H4 (cell line): ENCODE results near the gene CLDN9. TPM values are rescaled to one million over a fixed set of nuclear protein-coding genes. Genes with fewer than 3 reads are reported as not detected.

Source experiments
- DNase-seq: peaks from one replicate; pipeline ENCODE4 v3.0.0-alpha.2; 2015; ENCODE audit warnings: low spot score
- total RNA-seq: library from RNA; depleted of rRNA; stranded (reverse); fragments of >200 nt; shearing (Covaris generic); gene quantifications from 2 replicates; pipeline ENCODE4 v1.2.3, GENCODE V29; 2014

Gene CLDN9
- total RNA-seq, 1 experiment from 2014 or later: not detected

DNA sequence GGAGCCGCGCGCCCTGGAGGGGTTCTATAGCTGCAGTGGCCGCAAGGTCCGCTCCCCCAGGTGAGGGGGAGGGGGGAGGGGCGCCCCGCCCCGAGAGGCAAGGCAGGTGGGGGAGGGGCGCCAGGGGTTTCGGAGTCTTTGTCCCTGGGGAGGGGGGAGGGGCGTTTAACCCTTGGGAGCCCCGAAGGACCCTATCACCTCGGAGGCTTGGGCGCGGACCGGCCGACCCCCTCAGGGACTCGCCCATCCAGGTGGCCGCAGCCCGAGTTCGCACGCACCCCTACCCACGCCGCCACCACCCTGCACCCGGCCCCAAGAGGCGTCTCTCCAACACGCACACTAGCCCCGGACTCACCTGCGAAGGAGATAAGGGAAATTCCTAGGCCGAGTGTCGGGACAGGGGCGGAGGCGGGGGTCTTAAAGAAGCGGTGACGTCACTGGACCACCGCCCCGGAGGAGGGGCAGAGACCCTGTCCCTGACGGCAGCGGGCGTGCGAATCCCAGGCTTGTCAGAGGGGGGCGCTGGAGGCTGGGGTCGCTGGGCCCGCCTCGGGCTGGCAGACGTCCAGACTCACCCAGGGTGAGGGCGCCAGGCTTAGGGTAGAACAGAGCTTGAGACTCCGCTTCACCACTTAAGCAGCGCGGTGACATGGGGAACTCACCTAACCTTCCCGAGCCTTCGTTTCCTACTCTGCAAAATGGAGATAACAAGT, 5.2 kb downstream of the CLDN9 start, which contains the start of gene CLDN6:
Gene CLDN6, minus strand, starts transcription at position 390 of the 713 bp plus-strand sequence. CDS start 2,162 bp downstream, outside the sequence.
- no peak for DNase-seq

DNA sequence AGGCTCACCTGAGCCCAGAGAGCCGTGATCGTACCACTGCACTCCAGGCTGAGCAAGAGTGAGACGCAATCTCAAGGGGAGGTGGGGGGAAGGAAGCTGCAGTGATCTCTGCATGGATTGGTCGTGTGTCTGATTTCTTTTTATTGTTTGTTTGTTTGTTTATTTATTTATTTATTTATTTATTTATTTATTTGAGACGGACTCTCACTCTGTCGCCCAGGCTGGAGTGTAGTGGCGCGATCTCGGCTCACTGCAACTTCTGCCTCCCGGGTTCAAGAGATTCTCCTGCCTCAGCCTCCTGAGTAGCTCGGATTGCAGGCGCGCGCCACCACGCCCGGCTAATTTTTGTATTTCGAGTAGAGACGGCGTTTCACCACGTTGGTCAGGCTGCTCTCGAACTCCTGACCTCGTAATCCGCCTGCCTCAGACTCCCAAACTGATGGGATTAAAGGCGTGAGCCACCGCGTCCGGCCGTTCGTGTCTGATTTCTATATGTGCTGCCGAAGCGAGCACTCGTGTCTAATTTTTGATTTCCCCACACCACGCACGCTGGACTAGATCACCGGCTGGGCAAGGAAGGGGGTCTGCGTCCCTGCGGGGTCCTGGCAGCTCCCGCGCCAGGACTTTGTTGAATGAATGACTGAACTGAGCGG, 7.0 kb downstream of the CLDN9 start:
- DNase-seq: no peak

DNA sequence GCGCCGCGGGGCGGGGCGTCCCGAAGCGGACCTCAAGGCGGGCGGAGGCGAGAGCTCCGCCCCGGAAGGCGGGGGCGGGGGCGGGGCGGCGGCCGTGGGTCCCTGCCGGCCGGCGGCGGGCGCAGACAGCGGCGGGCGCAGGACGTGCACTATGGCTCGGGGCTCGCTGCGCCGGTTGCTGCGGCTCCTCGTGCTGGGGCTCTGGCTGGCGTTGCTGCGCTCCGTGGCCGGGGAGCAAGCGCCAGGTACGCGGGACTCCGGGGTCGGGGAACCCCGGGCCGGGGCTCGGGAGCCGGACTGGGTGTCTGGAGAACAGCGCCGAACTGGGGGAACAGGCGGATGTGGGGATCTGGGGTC, 7.5 kb downstream of the CLDN9 start, which contains the start of gene TNFRSF12A:
Gene TNFRSF12A, plus strand, starts transcription at position 122 of the 357 bp plus-strand sequence. Its CDS starts 30 bp downstream, at position 152.
- peak; percentile 63 for DNase-seq

DNA sequence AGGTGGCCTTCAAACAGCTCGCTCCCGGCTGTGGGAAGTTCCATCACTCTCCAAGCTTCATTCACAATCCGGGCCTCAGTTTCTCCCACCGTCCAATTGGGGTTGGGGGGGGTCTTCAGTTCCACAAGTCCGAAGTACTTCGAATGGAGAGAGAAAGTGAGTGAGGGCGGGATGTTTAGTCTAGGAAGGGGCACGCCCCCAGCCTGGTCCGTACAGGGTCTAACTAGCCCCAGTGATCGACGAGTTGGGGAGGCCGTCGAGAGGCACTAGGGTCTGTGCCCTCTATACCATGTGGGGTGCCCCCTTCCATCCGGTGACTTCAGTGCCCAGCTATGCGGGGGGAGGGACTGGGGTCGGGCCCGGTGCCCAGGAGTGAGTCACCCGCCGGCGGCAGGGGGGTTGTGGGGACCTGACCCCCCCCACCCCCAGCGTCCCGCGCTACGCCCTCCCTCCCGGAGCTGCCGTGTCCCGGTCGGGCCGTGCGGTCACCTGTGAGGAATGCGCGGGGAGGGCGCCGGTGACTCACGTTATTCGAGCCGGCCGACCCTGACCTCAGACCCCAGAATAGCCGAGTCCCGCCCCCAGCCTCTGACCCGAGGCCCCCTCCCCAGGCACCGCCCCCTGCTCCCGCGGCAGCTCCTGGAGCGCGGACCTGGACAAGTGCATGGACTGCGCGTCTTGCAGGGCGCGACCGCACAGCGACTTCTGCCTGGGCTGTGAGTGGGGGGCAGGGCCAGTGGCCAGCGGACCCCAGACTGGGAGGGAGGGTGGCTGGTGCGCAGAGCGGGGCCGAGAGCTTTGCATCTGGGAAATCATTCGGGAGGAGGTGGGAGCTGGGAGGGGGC, 8.1 kb downstream of the CLDN9 start:
- peak; percentile 89 for DNase-seq

DNA sequence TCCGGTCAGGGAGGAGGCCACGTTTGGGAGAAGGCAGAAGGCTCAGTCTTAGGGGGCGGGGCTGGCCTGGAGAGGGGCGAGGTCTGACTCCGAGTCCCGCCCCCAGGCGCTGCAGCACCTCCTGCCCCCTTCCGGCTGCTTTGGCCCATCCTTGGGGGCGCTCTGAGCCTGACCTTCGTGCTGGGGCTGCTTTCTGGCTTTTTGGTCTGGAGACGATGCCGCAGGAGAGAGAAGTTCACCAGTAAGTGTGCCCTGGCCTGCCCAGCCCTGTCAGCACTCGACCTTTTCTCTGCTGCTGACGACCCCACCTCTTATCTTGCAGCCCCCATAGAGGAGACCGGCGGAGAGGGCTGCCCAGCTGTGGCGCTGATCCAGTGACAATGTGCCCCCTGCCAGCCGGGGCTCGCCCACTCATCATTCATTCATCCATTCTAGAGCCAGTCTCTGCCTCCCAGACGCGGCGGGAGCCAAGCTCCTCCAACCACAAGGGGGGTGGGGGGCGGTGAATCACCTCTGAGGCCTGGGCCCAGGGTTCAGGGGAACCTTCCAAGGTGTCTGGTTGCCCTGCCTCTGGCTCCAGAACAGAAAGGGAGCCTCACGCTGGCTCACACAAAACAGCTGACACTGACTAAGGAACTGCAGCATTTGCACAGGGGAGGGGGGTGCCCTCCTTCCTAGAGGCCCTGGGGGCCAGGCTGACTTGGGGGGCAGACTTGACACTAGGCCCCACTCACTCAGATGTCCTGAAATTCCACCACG, 8.9 kb downstream of the CLDN9 start:
- peak; percentile 85 for DNase-seq

DNA sequence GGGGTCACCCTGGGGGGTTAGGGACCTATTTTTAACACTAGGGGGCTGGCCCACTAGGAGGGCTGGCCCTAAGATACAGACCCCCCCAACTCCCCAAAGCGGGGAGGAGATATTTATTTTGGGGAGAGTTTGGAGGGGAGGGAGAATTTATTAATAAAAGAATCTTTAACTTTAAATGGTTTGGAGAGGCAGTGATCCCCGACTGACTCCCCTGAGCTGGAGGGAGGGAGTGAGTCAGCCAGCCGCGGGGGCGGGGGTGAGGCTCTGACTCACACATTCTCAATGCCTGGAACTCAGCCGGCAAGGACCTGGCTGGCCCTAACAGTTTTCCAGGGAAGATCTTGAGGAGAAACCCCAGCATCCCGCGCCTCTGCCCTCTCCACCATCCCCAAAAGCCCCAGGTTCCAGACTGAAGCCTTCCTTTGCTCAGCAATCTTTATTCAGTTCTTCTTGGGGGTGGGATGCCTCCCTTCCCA, 9.5 kb downstream of the CLDN9 start:
- peak; percentile 92 for DNase-seq

DNA sequence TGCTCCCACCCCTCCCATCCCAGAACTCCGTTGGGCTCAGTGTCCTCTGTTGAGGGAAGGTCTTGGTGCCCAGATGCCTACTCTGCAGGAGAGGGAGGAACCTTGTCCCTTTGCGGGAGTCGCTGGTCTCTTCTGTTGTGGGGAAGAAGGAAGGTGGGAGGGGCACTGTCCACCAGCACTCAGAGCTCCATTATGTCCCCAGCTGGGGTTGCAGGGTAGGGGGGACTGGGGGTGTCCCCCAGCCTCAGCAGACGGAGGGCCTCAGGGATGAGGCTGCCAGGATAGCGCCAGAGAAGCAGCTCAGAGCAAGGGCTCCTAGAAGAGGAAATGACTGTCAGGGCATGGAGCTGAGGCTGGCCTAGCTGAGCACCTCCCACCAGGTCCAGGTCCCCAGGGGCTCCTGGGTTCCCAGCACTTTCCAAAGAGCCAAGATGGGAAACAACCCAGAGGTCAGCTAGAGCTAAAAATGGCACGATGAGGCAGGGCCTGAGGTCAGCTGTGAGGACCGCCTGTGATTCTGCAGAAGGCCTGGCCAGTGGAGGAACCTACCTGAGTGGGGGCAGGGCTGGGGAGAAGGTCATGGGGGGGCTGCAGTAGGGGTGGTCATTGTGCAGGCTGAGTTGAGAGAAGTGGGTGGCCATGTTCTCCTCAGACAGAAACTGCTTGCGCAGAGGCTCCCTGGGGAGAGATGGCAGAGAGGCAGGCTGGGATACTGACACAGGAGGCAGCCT, 10.1 kb downstream of the CLDN9 start:
- DNase-seq: peak; percentile 39

DNA sequence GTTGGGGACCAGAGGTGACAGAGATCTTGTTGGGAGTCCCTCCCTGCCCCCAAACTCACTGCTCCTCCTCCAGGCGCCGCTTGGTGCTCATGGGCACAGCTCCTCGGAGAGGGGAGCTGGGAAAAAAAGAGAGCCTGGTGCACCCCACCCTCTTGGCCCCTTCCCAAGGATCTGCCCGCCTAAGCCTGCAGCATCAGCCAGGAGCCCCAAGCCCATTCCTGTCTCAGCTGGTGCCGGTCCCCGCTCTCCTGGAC, 10.6 kb downstream of the CLDN9 start:
- DNase-seq: peak; percentile 89

DNA sequence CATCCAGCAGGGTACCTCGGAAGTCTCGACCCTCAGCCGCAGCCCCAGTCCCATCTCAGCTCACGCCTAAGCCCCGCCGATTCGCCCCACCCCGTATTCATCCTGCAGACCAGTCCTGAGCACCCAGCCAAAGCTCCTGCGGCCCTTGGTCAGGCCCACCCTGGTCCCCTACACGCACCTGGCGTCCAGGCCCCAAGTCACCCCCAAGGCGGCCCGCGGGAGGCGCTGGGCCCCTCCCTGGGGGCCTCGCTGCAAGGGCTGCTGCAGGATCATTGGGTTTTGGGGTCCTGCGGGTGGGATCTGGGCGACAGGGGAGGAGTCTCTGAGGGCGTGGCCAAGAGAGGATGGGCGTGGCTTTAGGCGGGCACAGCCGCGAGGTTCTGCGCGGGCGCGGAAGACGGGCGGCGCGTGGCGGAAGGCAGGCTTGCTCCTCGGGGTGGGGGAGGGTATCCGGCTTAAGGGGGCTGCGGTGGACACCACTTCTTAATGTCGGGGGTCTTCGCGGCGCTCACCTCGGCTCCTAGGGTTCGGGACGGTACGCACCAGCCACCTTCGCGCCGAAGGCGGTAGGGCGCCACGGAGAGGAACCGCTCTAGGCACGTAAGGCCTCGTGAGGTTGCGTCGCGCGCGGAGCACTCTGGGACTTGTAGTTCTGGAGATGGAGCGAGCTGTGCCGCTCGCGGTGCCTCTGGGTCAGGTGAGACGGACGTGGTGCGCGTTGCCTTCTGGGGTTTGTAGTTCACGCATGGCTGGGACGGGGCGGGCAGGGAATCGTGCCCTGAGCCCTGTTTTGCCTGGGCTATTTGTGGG, 11.2 kb downstream of the CLDN9 start, which contains the start of the genes HCFC1R1 and THOC6:
Gene HCFC1R1, minus strand, starts transcription at position 274 of the 810 bp plus-strand sequence. Its CDS starts 1 bp downstream, at position 273.
Gene THOC6, plus strand, starts transcription at position 367 of the 810 bp plus-strand sequence. Its CDS starts 292 bp downstream, at position 659.
- peak; percentile 99 for DNase-seq

DNA sequence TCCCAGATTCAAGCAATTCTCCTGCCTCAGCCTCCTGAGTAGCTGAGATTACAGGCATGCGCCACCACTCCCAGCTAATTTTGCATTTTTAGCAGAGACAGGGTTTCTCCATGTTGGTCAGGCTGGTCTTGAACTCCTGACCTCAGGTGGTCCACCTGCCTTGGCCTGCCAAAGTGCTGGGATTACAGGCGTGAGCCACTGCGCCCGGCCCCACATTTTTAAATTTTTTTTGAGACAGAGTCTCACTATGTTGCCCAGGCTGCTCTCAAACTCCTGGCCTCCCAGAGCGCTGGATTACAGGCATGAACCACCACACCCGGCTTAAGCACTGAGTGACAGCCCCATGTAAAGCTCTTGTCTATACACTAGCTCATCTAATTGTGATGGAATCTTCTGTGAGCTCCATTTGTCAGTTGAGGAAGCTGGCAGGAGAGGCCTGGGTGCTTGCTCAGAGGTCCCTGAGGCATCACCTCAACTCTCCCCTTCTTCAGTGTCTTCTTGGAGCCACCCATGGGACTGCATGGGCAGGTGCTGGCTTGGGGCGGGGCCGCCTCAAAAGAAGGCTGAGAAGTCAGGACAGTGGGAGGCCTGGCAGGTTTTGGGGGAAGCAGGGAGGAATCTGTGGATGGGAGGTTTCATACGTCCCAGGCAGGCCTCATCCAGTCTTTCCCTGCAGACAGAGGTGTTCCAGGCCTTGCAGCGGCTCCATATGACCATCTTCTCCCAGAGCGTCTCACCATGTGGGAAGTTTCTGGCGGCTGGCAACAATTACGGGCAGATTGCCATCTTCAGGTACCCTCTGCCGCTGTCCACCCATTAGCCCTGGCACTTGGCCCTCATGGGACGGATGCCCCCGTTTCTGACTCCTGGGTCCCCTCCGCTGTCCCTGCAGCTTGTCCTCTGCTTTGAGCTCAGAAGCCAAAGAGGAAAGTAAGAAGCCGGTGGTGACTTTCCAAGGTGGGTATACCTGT, 12.6 kb downstream of the CLDN9 start:
- DNase-seq: no peak

DNA sequence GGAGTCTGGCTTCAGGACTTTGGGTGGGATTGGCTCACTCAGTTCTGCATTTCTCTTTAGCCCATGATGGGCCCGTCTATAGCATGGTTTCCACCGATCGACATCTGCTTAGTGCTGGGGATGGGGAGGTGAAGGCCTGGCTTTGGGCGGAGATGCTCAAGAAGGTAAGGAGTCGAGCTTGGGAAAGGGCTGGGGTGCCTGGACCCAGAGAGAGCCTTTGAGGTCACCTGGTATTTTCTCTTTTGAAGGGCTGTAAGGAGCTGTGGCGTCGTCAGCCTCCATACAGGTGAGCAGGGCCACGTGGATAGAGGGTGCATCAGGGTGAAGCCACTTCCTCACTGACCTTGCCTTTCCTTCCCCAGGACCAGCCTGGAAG, 13.3 kb downstream of the CLDN9 start:
- DNase-seq: no peak

DNA sequence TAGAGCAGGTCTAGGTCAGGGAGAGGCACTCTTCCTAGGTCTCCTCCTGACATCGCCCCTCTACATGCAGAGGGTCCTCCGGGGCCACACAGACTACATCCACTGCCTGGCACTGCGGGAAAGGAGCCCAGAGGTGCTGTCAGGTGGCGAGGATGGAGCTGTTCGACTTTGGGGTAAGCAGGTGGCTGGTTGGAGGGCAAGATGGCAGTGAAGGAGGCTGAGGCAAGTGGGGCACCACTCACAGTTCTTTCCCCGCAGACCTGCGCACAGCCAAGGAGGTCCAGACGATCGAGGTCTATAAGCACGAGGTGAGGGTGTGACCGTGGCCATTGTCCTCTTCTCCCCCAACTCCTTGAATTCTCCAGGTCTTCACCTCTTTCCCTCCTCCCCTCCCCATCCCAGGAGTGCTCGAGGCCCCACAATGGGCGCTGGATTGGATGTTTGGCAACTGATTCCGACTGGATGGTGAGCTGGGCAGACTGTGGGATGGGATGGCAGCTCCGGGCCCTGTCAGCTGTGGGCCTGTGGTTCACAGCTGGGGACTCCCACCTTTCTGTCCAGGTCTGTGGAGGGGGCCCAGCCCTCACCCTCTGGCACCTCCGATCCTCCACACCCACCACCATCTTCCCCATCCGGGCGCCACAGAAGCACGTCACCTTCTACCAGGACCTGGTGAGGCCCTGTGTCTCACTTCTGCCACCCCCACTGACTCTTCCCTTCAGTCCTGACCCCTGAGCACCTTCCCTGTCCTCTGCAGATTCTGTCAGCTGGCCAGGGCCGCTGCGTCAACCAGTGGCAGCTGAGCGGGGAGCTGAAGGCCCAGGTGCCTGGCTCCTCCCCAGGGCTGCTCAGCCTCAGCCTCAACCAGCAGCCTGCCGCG, 14.1 kb downstream of the CLDN9 start:
- DNase-seq: no peak

DNA sequence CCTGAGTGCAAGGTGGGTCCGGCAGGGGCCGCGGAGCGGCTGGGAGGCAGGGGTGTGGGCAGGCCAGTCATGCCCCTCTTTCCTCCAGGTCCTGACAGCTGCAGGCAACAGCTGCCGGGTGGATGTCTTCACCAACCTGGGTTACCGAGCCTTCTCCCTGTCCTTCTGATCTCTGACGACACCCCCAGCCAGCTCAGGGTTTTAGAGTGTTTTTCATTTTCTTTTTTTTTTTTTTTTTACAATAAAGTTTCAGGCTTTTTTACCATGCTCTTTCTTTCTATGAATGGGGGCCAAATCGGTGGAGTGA, 14.7 kb downstream of the CLDN9 start:
- no peak for DNase-seq

DNA sequence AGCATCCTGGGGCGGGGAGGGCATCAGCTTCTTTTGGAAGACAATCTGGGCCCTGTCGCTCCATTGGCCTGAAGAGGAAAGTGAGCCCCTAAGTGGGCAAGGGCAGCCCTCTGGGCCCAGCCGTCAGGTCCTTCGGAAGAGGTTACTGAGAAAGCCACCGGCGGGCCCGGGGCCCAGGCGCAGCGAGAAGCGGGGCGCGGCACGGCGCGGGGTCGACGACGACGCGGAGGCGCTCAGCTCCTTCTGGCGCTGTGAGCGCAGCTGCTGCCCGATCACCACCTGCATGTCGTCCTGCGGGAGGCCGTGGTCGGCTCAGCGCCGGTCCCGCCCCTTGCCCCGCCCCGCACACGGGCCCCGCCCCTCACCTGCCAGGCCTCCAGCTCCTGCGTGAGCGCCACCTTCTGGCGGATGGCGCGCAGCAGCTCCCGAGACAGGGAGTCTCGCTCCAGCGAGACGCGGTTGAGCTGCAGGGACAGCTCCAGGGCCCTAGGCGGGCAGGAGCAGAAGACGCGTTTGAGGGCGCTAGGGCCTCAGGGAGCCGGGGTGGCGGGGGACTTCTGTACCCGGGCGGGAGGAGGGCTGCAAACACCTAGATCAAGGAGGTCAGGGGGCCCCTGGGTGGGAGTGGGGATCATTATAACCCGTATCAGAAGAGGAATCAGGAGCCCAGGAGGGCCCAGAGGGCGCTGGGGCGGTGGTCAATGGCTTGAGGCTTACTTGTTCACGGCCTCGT, 15.4 kb downstream of the CLDN9 start:
- DNase-seq: no peak

DNA sequence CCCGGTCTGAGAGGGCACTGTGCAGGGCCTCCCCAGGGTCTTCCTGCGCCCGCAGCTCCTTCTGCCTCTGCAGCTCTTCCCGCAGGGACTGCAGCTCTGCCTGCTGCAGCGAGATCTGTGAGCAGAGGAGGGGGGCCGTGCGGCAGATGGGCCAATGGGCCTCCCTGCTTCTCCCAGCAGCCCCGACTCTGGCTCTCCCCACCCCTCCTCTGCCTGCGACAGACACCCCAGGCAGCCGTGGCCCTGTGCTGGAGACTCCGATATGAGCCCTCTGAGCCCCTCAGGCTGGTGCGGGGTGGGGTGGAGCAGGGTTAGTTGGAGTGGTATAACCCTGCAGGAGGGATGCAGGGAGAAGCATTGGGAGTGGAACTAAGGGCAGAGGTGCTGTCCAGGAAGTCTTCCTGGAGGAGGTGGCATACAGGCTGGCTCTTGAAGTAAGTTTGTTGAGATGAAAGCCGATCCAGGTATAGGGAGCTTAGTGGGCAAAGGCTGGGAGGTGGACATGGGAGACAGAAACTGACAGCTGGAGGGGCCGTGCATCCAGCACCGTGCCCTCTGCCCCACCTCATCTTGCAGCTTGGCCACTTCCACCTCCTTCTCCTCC, 16.1 kb downstream of the CLDN9 start:
- DNase-seq: no peak

DNA sequence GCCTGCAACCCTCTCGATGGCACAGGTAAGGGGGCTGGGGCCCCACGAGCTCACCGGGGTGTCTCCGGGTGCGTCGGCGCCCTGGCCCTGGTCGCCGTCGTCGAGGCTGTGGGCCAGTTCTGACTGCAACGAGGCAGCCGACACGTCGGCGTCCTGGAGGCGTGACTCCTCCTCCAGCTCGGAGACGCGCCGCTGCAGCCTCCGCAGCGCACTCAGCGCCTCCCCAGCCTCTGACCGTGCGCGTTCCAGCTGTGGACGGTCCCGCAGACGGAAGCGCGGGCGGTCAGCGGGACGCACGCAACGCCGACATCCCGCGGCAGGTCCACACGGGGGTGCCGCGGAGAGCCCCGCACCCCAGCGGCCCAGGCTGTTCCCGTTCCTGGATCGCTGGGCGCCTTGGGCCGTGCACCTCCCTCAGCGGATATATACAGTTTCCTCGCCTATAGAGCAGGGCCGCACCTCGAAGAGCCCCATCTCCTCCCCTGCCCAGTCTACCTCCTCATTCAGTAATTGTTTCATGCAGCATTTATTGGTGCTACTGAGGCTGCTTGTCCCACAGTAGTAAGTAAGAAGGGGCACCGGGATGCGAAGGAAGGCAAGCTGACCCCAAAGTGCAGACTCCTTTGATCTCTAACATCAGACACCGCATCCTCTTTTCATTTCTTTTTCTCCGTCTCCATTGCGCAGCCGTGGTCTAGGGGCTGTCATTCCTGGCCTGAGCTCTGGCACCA, 16.9 kb downstream of the CLDN9 start:
- no peak for DNase-seq
